Fibroblast of skin of left biceps (primary cell): ENCODE data around the gene TMED10.
A peak's percentile ranks its signal among the peaks of the same experiment; 100 is the strongest.
"Not testable (repeated sequence)": the region's sequence is repeated elsewhere in the genome, so short reads cannot be mapped to it uniquely, and the experiment has no call there.

Source experiments
- DNase-seq, 2 experiments: peaks; one replicate each; pipeline ENCODE4 v3.0.0-alpha.2; 2013; ENCODE audit warnings: low read depth in 2 of 2

Gene TMED10

DNA sequence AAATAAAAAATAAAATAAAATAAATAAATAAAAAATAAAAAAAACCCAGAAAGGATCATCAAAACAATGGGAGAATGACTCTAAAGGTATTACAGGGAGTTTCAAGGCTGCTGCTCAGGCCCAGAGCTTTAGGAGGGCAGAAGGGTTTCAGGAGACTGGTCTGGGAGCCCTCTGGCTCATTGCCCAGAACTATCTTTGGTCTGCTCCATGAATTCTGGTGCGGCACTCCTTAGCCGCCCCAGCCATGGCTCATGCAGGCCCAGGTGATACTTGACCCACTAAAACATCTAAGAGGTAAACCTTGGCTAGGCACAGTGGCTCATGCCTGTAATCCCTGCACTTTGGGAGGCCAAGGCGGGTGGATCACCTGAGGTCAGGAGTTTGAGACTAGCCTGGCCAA is 14.7 kb upstream of the TMED10 start:
- no peak for DNase-seq

DNA sequence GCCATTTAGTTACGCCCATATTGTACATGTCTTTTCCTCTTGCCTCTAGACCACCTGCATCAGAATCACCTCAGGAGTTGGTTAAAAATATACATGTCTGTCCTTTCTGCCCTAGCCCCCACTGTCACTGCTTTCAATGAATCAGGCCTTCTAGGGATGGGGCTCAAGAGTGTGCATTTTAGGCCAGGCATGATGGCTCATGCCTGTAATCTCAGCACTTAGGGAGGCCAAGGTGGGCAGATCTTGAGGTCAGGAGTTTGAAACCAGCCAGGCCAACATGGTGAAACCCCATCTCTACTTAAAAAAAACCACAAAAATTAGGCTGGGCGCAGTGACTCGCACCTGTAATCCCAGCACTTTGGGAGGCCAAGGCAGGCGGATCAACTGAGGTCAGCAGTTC is 13.6 kb upstream of the TMED10 start:
- no peak for DNase-seq

- no peak for DNase-seq
These were observed 12.3 kb upstream of the TMED10 start for GRCh38 chr14:75188520-75189268.

GRCh38 chr14:75188086-75188485 is 11.7 kb upstream of the TMED10 start:
- DNase-seq: no peak

GRCh38 chr14:75186953-75187352 is 10.5 kb upstream of the TMED10 start:
- no peak for DNase-seq

DNA sequence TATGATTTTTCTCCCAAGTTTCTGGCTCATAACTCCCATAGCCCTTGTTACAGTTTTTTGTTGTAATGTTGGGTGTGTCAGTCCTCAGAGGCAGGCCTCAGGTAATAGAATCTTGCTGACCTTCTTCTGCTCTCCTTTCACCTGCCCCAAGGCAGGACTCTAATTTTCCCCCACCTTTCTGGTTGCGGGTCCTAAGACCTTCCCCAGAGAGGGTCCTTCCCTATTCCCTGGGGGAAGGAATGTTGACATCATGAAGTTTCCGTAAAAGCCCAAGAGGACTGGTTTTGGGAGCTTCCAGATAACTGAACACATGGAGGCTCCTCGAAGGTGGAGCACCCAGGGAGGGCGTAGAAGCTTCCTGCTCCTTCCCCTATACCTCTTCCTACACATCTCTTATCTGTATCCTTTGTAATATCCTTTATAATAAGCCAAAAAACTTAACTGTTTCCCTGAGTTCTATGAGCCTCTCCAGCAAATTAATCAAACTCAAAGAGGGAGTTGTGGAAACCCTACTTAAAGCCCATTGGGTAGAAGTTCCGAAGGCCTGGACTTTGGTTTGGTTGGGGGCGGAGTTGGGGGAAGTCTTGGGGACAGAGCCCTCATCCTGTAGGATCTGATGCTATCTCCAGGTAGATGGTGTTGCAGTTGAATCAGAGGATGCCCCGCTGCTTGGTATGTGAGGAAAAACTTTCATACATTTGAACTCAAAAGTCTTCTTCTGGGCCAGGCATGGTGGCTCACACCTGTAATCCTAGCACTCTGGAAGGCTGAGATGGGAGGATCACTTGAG is 9.0 kb upstream of the TMED10 start:
- no peak for DNase-seq

DNA sequence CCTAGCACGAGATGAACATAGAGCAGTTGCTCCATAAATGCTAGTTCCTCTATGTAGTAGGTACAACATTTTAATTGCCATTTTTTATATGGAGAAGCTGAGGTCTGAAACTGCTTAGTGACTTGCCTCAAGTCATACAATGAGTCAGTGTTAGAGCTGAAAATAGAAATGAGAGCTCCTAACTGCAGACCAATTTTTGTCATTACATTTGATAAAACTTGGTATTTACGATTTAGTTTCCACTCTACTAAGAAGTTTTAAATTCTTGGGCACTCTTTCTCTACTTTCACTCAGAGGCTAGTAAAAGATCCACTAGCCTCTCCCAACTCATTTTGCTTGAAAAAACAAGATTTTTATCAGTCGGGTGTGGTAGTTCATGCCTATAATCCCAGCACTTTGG is 8.1 kb upstream of the TMED10 start:
- DNase-seq: no peak

DNA sequence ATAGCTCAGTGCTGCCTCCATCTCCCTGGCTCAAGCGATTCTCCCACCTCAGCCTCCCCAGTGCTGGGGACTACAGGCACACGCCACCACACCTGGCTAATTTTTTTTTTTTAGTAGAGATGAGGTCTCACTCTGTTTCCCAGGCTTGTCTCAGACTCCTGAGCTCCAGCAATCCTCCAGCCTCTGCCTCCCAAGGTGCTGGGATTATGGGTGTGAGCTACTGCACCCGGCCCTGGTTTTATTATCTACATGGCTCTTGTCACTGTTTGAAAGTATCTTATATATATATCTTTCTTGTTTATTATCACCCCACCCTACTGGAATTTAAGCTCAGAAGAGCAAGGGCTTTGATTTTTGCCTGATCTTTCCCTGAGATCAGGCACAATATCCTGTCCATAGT is 7.6 kb upstream of the TMED10 start:
- DNase-seq: no peak

DNA sequence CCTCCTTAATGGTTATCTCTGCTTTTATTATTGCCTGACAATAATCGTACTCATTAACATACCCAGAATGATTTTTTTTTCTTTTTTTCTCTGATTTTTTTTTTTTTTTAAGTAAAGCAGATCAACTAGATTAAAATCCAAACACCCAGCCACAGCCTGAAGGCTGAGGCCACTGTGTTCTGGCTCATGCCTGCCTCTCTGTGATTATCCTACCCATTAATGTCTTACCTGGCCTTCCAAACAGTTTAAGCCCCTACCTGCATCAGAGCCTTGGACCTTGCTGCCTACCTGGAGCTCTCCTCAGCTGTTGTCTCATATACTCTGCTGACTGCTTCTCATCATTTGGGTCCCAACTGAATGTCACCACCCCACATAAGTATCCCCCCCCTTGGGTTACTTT is 6.8 kb upstream of the TMED10 start:
- DNase-seq: no peak

DNA sequence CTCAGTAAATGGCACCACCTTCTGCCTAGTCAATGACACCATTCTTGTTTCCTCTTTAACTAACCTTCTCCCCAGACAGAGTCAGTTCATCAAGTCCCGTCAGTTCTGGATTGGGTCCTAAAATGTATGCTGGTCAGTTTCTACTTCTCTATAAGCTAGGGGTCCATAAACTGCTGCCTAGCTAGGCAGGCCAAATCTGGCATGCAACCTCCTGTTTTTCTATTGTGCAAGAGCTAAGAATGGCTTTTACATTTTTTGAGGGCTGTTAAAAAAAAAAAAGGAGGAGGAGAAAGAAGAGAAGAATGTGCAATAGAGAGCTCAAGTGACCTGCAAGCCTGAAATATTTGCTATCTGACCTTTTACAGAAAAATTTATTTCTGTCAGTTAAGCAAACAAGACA is 6.4 kb upstream of the TMED10 start:
- DNase-seq: peak; percentile 65 to 66

DNA sequence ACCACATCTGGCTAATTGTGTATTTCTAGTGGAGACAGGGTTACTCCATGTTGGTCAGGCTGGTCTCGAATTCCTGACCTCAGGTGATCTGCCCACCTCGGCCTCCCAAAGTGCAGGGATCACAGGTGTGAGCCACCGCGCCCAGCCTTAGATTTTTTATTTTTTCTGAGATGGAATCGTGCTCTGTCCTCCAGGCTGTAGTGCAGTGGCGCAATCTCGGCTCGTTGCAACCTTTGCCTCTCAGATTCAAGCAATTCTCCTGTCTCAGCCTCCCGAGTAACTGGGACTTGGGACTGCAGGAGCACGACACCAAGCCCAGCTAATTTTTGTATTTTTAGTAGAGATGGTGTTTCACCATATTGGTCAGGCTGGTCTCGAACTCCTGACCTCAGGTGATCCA is 5.8 kb upstream of the TMED10 start:
- DNase-seq: not testable (repeated sequence)

DNA sequence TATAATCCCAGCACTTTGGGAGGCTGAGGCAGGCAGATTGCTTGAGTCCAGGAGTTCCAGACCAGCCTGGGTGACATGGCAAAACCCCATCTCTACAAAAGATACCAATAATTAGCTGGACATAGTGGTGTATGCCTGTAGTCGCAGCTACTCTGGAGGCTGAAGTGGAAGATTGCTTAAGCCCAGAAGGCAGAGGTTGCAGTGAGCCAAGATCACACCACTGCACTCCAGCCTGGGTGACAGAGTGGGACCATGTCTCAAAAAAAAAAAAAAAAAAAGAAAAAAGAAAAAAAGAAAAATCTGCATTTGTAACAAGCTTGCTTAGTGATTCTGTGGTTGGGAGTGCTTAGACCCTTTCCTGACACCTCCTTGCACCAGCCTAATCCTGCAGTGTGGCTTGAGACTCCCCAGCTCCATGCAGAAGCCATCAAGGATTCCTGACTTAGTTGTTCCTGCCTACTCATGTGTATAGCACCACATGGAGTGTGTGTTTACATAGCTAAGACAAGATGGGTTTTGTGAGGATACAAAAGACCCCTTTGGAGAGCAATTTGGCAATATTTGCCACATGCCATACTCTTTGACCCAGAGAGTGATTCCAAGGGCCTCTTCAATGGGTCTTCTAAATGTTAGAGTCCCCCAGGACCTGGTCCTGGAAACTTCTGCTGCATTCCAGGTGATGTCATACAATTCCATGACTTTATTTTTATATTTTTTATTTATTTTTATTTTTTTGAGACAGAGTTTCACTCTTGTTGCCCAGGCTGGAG is 5.1 kb upstream of the TMED10 start:
- no peak for DNase-seq

- no peak for DNase-seq
These were observed 703 bp downstream of the TMED10 start for GRCh38 chr14:75175677-75176141.

DNA sequence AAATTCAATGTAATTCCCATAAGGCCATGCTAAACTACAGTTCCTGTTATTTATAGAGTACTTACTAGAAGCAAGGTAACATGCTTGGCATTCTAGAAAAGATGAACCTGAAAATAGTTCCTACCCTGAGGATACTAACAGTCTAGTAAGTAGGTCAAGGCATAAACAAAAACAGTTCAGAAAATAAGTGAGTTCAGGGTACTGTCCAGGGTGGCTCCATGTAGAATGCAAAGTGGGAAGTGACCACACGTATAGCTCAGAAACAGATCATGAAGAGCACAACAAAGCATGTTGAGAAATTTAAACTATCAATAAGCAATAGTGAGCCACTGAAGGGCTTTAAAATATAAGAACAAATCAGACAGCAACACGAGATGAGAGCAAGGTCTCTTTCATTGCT is 2.3 kb downstream of the TMED10 start:
- no peak for DNase-seq

DNA sequence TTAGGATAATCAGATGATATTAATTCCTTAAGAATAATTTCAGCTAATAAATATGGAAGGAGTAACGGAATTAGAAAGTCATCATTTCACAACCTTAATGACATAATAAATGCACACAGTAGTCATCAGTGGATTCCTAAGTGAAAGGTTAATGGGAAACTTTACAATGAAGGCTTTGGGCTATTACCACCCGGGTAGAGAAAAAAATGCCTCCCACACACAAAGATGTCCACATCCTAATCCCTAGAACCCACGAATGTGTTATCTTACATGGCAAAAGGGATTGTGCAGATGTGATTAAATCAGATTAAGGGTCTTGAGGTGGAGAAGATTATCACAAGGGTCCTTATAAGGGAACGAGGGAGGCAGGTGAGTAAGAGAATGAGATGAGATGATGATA is 5.6 kb downstream of the TMED10 start:
- no peak for DNase-seq

- DNase-seq: no peak
These were observed 7.7 kb downstream of the TMED10 start for GRCh38 chr14:75168586-75169335.

DNA sequence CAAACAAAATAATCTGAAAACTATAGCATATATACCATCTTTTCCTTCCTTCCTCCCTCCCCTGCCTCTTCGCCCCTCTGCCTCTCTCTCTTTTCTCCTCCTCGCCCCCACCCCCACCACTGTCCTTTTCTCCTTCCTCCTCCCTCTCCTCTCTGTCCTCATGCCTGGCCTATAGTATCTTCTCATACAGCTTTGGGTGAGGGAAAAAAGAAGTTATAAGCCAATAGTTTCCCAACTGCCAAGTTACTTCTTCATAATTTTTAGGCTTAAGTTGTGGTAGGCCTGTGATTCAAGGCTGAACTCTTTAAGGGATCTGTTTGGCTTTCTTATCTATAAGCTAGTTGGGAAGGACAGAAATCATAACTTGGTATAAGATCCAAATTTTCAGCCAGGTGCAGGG is 9.1 kb downstream of the TMED10 start:
- DNase-seq: no peak

DNA sequence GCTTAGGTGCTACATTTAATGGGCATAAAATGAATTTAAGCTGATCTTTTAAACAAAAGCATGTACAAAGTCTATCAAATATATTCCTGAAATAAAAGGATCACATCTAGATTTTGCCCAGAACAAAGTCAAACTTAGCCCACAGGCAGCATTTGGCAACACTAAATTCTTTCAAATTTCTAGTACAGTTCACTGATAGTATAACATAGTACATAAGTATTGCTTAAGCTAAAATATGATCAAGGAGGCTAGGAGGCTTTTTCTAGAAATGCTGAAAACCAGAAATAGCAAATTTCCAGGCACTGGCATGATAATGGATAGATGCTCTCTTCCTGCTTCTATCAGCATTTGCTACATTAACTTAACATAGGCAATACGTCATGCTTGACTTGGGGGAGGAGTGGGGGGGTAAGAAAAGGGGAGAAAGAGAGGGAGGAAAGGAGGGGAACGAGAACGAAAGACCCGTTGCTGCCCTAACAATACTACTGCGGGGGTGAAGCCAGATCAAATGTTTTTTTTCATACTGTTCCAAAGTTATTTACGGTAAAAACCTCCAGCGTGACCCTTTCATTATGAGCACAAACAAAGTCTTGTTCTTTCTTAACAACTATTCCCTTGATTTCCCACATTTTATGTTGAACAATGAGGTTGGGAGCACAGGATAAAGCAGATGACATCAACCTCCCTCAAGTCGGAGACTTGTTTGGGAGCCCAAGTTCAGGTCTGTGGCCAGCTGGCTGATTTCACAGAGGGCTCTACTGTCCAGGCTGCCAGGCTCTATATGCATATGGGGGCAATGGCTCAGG is 10.6 kb downstream of the TMED10 start:
- no peak for DNase-seq

- no peak for DNase-seq
These were observed 11.6 kb downstream of the TMED10 start for GRCh38 chr14:75164809-75165208.

DNA sequence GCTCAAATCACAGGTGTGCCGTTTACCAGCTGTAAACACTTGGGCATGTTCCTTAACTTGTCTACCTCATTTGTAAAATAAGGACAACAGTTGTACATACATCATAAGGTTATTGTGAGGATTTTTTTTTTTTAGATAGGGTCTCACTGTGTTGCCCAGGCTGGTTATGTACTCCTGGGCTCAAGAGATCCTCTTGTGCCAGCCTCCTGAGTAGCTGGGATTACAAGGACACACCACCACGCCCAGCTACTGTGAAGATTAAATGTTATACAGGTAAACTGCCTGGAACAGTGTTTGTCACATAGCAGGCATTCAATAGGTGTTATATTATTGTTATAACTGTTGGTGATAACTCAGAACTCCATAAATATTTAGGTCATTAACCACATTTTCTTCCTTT is 12.7 kb downstream of the TMED10 start:
- DNase-seq: no peak

- DNase-seq: no peak
These were observed 13.8 kb downstream of the TMED10 start for GRCh38 chr14:75162631-75163030.
